Mammary epithelial cell (primary cell): Measurements from ENCODE around the gene FMN1.

Source experiments
- EZH2 ChIP-seq: IDR thresholded peaks from 2 replicates; pipeline ENCODE4 v1.6.1; 2012; ENCODE audit warnings: low read length, inconsistent platforms, borderline replicate concordance
- TF ChIP-seq, protein P1 (sequence below), 2 donors: IDR thresholded peaks in 1 of 2; conservative IDR thresholded peaks in 1 of 2; 2 replicates each; pipeline ENCODE4 v1.5.1; 2011 to 2012; ENCODE audit warnings: inconsistent platforms in 2 of 2, low read length in 2 of 2, mild to moderate bottlenecking in 2 of 2, control low read depth in 1 of 2, low read depth in 1 of 2; ENCODE audit not compliant: insufficient read depth in 1 of 2; ENCODE audit errors: extremely low read depth in 1 of 2

DNA sequence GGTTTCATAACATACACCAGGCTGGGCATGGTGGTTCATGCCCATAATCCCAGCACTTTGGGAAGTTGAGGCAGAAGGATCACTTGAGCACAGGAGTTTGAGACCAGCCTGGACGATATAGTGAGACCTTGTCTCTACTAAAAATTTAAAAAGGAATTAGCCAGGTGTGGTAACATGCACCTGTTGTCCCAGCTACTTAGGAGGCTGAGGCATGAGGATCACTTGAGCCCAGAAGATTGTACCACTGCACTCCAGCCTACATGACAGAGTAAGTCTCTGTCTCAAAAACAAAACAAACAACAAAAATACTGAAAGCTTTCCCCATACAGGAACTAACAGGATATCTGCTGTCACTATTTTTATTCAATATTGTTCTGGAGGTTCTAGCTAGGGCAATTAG, 455.8 kb downstream of the FMN1 start:
- TF ChIP-seq, protein P1, sequence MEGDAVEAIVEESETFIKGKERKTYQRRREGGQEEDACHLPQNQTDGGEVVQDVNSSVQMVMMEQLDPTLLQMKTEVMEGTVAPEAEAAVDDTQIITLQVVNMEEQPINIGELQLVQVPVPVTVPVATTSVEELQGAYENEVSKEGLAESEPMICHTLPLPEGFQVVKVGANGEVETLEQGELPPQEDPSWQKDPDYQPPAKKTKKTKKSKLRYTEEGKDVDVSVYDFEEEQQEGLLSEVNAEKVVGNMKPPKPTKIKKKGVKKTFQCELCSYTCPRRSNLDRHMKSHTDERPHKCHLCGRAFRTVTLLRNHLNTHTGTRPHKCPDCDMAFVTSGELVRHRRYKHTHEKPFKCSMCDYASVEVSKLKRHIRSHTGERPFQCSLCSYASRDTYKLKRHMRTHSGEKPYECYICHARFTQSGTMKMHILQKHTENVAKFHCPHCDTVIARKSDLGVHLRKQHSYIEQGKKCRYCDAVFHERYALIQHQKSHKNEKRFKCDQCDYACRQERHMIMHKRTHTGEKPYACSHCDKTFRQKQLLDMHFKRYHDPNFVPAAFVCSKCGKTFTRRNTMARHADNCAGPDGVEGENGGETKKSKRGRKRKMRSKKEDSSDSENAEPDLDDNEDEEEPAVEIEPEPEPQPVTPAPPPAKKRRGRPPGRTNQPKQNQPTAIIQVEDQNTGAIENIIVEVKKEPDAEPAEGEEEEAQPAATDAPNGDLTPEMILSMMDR (conservative IDR thresholded peaks at IDR 0.05 in 1 of 2, IDR thresholded peaks at IDR 0.05 in 1 of 2; ENCODE audit: extremely low read depth in 1 of 2, insufficient read depth in 1 of 2, low read depth in 1 of 2, low read length in 2 of 2): no peak
- TF ChIP-seq EZH2: no peak
